Neural cell (in vitro differentiated cells): ENCODE data around the gene TRIO. TPM values are rescaled to one million over a fixed set of nuclear protein-coding genes. Genes with fewer than 3 reads are reported as not detected.

Source experiments
- H2AFZ ChIP-seq: fragments of 200-600, 300-800 bp; sonication (generic), shearing (Covaris generic); 2 replicates; pipeline ENCODE4 v1.6.0; 2014; ENCODE audit warnings: low read depth, mild to moderate bottlenecking, antibody characterized with exemption, low read length, moderate library complexity
- H3F3A ChIP-seq: fragments of 200-600 bp; shearing (Covaris generic); 2 replicates; pipeline ENCODE4 v1.6.1; 2016; ENCODE audit warnings: mild to moderate bottlenecking, moderate library complexity, mixed read lengths, antibody characterized with exemption, low read length; ENCODE audit not compliant: insufficient read depth, poor library complexity, severe bottlenecking
- H3K27ac ChIP-seq: fragments of 200-600, 300-800 bp; sonication (generic), shearing (Covaris generic); 2 replicates; pipeline ENCODE4 v1.5.1; 2014; ENCODE audit warnings: mild to moderate bottlenecking, low read length, moderate library complexity
- H3K27me3 ChIP-seq: fragments of 300-800, 200-600 bp; sonication (generic), shearing (Covaris generic); 2 replicates; pipeline ENCODE4 v1.6.0; 2014; ENCODE audit warnings: mild to moderate bottlenecking, low read depth, low read length, moderate library complexity; ENCODE audit not compliant: insufficient read depth
- H3K36me3 ChIP-seq: fragments of 300-800, 200-600 bp; sonication (generic), shearing (Covaris generic); 2 replicates; pipeline ENCODE4 v1.5.1; 2014; ENCODE audit warnings: mild to moderate bottlenecking, antibody characterized with exemption, low read length, moderate library complexity; ENCODE audit not compliant: insufficient read depth
- H3K4me2 ChIP-seq: fragments of 300-800, 200-600 bp; sonication (generic), shearing (Covaris generic); 2 replicates; pipeline ENCODE4 v1.6.0; 2014; ENCODE audit warnings: mild to moderate bottlenecking, low read length
- H3K4me3 ChIP-seq: fragments of 300-800, 200-600 bp; sonication (generic), shearing (Covaris generic); 2 replicates; pipeline ENCODE4 v1.5.1; 2014; ENCODE audit warnings: mild to moderate bottlenecking, low read length, moderate library complexity
- H3K79me2 ChIP-seq: fragments of 200-600 bp; shearing (Covaris generic); replicated peaks from 2 replicates; pipeline ENCODE4 v1.6.0; 2014; ENCODE audit warnings: mild to moderate bottlenecking, low read length, moderate library complexity; ENCODE audit not compliant: insufficient read depth
- H3K9ac ChIP-seq: fragments of 300-800, 200-600 bp; sonication (generic), shearing (Covaris generic); 2 replicates; pipeline ENCODE4 v1.6.1; 2016; ENCODE audit warnings: mild to moderate bottlenecking, low read length, mixed read lengths
- H3K9me2 ChIP-seq: fragments of 200-600 bp; shearing (Covaris generic); 2 replicates; pipeline ENCODE4 v1.6.1; 2016; ENCODE audit warnings: mild to moderate bottlenecking, low read length, mixed read lengths; ENCODE audit not compliant: insufficient read depth
- H3K9me3 ChIP-seq: fragments of 200-600, 300-800 bp; sonication (generic), shearing (Covaris generic); 2 replicates; pipeline ENCODE4 v1.6.1; 2016; ENCODE audit warnings: mild to moderate bottlenecking, mixed run types, low read length, moderate library complexity, mixed read lengths
- H4K20me1 ChIP-seq: fragments of 200-600 bp; shearing (Covaris generic); 2 replicates; pipeline ENCODE4 v1.6.1; 2016; ENCODE audit warnings: mild to moderate bottlenecking, mixed run types; ENCODE audit not compliant: insufficient read depth
- CTCF ChIP-seq: fragments of 450-650 bp; IDR thresholded peaks from 2 replicates; pipeline ENCODE4 v1.5.1; 2014; ENCODE audit warnings: antibody characterized with exemption, mild to moderate bottlenecking, moderate library complexity; ENCODE audit not compliant: poor library complexity, severe bottlenecking
- EP300 ChIP-seq: fragments of 450-650 bp; conservative IDR thresholded peaks from 2 replicates; pipeline ENCODE4 v1.6.1; 2014; ENCODE audit warnings: antibody characterized with exemption, mild to moderate bottlenecking, moderate library complexity; ENCODE audit not compliant: poor library complexity, severe bottlenecking
- EZH2 ChIP-seq: fragments of 200-600, 300-800 bp; shearing (Covaris generic), sonication (generic); IDR thresholded peaks from 2 replicates; pipeline ENCODE4 v1.6.1; 2014; ENCODE audit warnings: antibody characterized with exemption, low read length, borderline replicate concordance, mild to moderate bottlenecking; ENCODE audit not compliant: insufficient read depth, poor library complexity, severe bottlenecking
- MXI1 ChIP-seq: fragments of 450-650 bp; conservative IDR thresholded peaks from 2 replicates; pipeline ENCODE4 v1.6.1; 2014; ENCODE audit warnings: antibody characterized with exemption, mild to moderate bottlenecking; ENCODE audit not compliant: poor library complexity, severe bottlenecking
- POLR2AphosphoS5 ChIP-seq: IDR thresholded peaks from 2 replicates; pipeline ENCODE4 v1.6.1; 2012
- RAD21 ChIP-seq: fragments of 450-650 bp; conservative IDR thresholded peaks from 2 replicates; pipeline ENCODE4 v1.6.1; 2014; ENCODE audit warnings: antibody characterized with exemption, mild to moderate bottlenecking, moderate library complexity
- REST ChIP-seq: IDR thresholded peaks from 2 replicates; pipeline ENCODE4 v1.6.1; 2012; ENCODE audit warnings: borderline replicate concordance
- SMC3 ChIP-seq: fragments of 450-650 bp; conservative IDR thresholded peaks from 2 replicates; pipeline ENCODE4 v1.6.1; 2014; ENCODE audit warnings: antibody characterized with exemption, mild to moderate bottlenecking, moderate library complexity; ENCODE audit not compliant: poor library complexity
- TAF1 ChIP-seq: IDR thresholded peaks from 2 replicates; pipeline ENCODE4 v1.6.1; 2012; ENCODE audit warnings: low read depth
- polyA plus RNA-seq: library from polyadenylated mRNA; depleted of rRNA; stranded (reverse); fragments of >200 nt; gene quantifications from 2 replicates; pipeline ENCODE4 v1.2.3, GENCODE V29; 2014

TRIO gene
- polyA plus RNA-seq, 1 donor from 2014 or later: 168 TPM

- Histone ChIP-seq H3K9ac (no peak overlapping the region), H3K27me3 (no peaks in the 10 kb centered on the region), H3K79me2 (no peaks in the 10 kb centered on the region), H3F3A (no peaks in the 10 kb centered on the region), H3K9me2 (no peaks in the 10 kb centered on the region), H3K9me3 (no peaks in the 10 kb centered on the region), H3K27ac (no peak overlapping the region), H3K4me3 (no peak overlapping the region), H3K36me3 (no peaks in the 10 kb centered on the region), H4K20me1 (no peaks in the 10 kb centered on the region), H2AFZ (no peak overlapping the region), H3K4me2 (no peak overlapping the region)
- no peak for TF ChIP-seq POLR2AphosphoS5
These were observed 347.2 kb downstream of the TRIO start for GRCh38 chr5:14490309-14490711.

- H3K4me2 ChIP-seq: no peak overlapping the region
- no peak overlapping the region for H3K9ac ChIP-seq
- no peaks in the 10 kb centered on the region for H3K36me3 ChIP-seq
These were observed 348.1 kb downstream of the TRIO start for GRCh38 chr5:14491015-14491915.

More at GRCh38 chr5:14491015-14491915, 348.1 kb downstream of the TRIO start:
- no peaks in the 10 kb centered on the region for H3K9me3 ChIP-seq
- H3K27ac ChIP-seq: no peak overlapping the region
- no peaks in the 10 kb centered on the region for H3K27me3 ChIP-seq
- TF ChIP-seq POLR2AphosphoS5 (no peak), TAF1 (no peak), CTCF (no peak), RAD21 (no peak), EZH2 (no peak), REST (no peak), EP300 (no peak), SMC3 (no peak), MXI1 (no peak)
- no peaks in the 10 kb centered on the region for H3F3A ChIP-seq
- H4K20me1 ChIP-seq: no peaks in the 10 kb centered on the region
- no peaks in the 10 kb centered on the region for H3K9me2 ChIP-seq
- no peaks in the 10 kb centered on the region for H3K79me2 ChIP-seq
- H3K4me3 ChIP-seq: no peak overlapping the region
- H2AFZ ChIP-seq: no peak overlapping the region
